Measurements from ENCODE around the gene CALY.

CALY gene

DNA sequence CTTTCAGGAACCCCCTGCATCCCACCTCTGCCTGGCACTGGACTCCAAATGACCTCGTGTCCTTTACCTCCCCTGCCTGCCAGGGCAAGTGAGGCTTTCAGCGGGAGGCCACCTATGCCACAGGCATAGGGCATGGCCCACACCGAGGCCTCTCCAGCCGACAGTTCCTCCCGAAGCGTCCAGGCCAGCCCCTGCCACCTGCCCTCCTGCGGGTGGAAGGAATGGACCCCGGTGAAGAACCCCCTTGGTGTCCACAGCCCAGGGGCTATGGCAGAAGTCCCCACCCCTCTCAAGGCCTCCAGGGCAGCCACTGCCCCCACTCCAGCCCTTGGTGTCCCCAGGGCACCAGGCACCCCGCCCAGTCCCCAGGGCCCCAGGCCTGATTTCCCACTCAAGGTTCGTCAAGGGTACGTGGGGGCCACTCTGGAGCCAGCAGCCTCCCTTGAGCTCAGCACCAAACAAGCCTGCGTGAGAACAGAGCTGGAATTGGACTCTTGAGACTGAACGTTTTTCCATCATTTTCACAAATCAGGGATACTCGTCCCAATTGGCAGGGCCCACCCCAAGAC lies 18.1 kb upstream of the CALY start:
- Histone ChIP-seq H3K4me3 (no peak overlapping the region), H3K27ac (no peak overlapping the region)

DNA sequence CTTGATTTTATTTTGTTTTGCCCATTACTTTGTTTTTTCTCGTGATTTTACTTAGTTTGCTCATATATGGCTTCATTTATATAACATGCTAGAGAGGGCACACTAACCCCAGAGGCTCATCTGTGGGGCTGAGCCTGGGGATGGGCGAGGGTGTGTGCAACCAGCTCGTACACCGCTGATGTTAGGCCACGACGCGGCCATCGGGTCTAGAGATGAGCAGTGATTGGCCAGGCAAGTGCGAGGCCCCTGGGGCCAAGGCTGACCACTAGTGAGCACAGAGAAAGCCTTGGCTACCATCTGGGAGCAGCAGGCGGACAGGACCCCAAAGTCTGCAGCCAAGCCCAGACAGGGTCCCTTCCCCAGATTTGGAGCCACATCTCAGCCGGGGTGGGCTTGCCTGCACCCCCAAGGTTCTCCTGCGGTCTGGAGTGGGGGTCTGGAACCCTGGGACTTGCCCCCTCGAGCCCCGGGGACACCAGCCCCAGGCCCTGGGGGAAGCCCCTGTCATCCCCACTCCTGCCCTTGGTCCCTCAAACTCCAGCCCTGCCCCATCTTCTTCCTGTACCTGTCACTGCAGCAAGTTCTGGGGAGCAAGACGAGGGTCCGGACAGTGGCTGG lies 17.4 kb upstream of the CALY start:
- Histone ChIP-seq H3K27ac (no peak overlapping the region), H3K4me3 (no peak overlapping the region)

DNA sequence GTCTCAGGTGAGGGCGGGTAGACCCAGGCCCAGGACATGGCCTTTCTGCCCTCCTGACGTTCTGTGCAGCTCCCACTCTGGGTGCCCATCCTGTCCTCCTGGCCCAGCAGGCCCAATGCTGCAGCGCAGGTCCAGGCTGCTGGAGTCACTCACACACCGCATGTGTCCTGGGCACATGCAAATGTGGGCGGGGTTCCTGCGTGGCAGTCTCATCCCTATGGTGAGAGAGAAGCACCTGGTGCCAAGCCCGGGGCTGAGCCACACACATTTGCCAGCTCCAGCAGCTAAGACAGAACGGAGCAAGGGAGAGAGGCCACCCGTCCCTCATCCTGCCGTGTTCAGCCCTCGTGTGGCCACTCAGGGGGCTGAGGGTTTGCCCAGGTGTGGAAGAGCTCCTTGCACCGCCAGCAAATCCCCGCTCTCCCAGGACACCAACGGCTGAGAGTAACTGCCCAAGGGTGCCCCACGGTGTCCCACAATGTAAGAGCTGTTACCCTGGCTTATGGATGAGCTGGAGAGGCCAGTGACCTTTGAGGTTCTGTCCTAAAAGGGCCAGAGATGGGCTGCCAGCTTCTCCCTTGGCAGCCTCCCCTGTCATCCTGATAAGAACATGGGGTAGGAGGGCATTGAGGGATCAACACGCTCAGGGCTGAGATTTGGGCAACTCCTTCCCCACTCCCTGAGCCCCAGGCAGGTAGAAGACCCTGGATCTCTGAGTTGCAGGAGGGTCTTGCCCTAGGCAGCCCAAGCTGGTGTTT lies 16.7 kb upstream of the CALY start:
- Histone ChIP-seq H3K4me3 (no peak overlapping the region), H3K27ac (no peak overlapping the region)

DNA sequence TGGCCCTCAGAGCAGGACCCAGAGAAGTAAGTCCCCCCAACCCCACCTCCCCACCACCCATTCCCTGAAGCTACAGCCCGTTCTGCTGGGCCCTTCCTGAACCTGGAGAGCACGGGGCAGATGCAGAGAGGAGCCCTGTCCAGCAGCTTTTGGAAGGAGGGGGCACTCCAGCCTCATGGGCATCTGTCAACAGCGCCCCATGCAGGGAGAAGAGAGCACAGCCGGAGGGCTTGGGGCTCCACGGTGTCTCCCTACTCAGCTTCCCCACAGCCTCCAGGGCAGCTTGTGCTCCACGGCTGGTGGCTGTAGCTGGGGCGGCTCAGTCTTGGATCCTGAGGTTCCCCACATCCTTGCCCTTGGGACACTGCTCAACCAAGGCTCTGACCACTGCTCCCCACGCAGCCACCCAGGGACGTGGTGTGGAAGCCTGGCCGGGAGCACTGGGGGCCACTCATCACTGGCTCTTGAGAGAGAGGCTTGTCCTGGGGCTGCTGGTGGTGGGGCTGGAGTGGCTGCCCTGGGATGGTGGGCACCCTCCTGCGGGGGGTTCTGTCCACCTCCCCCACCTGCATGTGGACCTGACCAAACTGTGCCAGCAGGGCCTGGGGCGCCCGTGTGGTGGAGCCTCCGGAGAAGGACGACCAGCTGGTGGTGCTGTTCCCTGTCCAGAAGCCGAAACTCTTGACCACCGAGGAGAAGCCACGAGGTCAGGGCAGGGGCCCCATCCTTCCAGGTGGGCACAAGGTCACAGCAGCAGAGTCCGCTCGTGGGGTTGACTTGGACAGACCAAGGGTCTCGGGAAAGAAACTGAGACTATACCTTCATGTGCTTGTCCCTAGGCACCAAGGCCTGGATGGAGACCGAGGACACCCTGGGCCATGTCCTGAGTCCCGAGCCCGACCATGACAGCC lies 15.0 kb upstream of the CALY start:
- no peak overlapping the region for H3K27ac ChIP-seq

DNA sequence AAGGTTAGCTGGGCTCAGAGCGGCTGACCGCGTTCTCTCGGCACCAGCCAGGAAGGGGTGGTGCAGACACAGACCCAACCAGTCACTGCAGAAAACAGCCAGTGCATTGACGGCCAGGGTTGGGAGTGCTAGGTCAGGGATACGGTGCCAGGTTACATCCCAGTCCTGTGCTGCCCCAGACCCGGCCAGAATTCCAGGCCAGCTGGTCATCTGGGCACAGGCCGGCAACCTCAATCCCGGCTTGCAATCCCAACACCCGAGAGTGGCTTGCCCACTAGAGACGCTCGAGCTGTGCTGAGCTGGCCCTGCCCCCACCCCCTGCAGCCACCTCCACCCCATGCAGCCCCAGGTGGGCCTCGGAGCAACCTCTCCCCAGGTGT lies 14.2 kb upstream of the CALY start:
- Histone ChIP-seq H3K27ac (no peak overlapping the region), H3K4me3 (no peak overlapping the region)

More for the DNA sequence above, 15.0 kb upstream of the CALY start:
- no peak overlapping the region for H3K4me3 ChIP-seq

DNA sequence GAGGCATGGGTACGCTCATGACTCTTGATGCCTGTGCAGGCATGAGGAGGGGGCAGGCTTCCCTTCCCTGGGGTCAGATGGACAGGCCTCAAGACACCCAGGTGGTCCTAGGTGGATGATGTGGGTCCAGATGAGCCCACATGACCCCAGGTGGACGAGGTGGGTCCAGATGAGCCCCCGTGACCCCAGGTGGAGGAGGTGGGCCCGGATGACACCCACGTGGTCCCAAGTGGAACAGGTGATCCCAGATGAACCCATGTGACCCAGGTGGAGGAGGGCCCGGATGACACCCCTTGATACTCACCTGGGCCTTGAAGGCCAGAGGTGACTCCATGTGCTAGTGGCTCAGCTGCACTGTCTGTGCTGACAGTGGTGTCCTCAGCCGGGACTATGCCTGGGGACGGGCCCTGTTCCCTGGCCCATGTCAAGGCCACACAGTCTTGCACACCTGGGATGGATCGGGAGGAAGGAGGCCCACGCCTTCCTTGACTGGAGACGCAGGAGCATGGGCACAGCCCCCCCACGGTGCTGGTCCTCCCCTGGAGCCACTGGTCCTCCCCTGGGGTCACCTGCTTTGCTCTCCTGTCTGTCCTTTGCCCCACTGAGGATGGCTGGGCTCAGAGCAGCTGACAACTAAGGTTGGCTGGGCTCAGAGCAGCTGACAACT lies 13.7 kb upstream of the CALY start:
- H3K27ac ChIP-seq: no peak overlapping the region
- no peak overlapping the region for H3K4me3 ChIP-seq

DNA sequence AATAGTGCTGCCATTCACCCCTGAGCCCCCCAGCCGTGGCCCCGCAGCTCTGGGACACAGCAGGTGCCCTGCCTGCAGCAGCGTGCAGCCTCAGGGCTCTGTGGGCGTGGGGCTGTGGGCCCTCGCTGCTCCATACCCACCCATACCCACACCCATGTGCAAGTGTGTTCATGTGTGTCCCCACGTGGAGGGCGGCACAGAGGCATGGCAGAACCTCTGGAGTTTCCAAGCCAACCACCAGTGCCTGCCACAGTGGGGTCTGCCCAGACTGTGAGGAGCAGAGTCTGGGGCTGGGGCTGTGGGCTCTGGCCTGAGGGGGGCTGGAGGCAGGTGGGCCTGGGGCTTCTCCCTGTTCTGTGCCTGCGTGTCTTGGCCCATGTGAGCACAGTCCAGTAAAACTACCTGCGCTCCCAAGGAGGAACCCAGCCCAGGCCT lies 12.9 kb upstream of the CALY start:
- no peak overlapping the region for H3K27ac ChIP-seq
- no peak overlapping the region for H3K4me3 ChIP-seq

DNA sequence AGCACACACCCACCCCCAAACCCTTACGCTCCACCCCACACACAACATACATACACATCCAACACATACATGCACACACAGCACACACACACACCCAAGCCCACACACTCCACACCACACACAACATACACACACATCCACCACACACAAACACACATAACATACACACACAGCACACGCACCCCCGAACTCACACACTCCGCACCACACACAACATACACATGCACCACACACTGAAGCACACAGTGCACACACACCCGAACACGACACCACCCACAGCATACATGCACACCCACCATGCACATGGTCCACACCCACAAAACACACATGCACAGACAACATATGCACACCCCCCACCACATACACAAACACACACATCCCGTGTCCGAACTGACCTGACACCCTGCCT lies 12.5 kb upstream of the CALY start:
- no peak overlapping the region for H3K27ac ChIP-seq

DNA sequence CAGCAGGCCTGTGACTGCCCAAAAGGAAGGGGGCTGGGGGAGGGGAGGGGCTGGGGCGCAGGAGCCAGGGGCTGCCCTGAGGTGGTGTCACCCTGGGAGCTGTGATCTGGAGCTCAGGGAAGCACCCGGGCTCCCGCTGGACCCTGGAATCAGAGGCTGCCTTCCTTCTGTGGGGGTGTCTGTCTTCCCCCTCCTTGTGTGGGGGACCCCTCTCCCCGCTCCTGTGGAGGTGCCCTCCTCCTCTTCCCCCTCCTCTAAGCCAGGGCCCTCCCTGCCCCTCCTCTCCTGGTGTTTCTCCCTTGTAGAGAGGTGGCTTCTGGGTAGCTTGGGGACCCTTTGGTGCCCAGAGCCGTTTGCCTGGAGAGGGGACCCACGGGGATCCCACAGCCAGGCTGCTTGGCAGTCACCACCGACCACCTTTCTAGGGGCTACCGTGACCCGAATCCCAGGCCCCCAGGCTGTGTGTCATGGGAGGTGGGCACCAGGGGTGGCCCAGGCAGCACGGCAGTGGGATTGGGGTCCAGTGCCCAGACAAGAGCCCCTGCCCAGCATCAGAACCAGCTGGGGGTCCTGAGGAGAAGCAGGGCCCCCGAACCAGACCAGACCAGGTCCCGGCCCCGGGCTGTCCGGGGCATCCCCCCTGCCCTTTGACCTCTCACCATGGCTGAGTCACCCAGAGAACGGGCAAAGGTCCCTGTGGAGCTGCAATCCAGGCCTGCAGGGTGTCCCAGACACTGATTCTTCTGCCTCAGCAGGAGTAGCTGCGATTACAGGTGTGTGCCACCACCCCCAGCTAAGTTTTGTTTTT lies 11.2 kb upstream of the CALY start:
- no peak overlapping the region for H3K27ac ChIP-seq
- H3K4me3 ChIP-seq: no peak overlapping the region

More for the DNA sequence above, 12.5 kb upstream of the CALY start:
- no peak overlapping the region for H3K4me3 ChIP-seq

DNA sequence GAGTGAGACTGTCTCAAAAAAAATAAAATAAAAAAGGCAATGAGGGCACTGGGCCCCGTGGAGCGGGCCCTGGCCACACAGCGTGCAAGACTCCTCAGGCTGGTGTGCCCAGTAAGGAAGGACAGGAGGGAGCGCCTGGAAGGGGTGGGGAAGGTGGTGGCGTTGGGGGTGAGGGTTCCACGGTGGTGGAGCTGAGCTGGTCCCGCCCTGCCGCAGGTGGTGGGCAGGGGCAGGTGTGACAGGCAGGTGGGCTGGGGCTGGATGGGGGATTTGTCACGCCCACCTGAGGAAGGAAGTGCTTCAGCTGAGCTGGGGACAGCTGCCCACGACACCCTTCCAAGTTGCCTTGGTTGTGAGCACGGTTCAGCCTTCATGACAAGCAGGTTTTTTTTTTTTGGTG lies 9.7 kb upstream of the CALY start:
- Histone ChIP-seq H3K27ac (no peak overlapping the region), H3K4me3 (no peak overlapping the region)

DNA sequence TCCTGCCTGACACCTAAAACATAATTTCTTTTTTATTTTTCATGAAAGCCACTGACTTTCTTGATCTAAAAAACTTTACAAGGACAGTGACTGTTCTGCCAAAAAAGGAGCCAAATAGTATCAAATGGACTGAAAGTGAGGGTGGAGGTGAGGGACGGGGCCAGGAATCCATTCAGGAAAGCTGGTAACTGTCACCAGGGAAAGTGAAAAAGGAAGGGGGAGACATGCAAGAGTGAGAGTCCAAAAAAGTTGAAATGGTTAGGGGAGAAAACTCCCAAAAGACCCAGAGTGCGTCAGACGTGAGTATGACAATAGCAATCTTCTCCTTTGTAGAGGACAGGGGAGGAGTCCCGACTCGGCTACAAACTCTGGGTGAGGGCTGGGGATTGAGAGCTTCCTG lies 7.5 kb upstream of the CALY start:
- Histone ChIP-seq H3K27ac (no peak overlapping the region), H3K4me3 (no peak overlapping the region)

DNA sequence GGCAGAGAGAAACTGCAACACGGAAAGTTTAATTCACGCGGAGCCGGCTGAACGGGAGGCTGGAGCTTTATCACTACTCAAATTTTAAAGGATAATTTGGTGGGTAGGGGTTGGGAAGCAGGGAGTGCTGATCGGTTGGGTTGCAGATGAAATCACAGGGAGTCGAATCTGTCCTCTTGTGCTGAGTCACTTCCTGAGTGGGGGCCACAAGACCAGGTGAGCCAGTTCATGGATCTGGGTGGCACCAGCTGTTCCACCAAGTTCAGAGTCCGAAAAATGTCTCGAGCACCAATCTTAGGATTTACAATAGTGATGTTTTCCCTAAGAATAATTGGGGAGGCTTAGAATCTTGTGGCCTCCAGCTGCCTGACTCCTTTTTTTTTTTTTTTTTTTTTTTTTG lies 6.9 kb upstream of the CALY start:
- Histone ChIP-seq H3K4me3 (no peak overlapping the region), H3K27ac (no peak overlapping the region)

DNA sequence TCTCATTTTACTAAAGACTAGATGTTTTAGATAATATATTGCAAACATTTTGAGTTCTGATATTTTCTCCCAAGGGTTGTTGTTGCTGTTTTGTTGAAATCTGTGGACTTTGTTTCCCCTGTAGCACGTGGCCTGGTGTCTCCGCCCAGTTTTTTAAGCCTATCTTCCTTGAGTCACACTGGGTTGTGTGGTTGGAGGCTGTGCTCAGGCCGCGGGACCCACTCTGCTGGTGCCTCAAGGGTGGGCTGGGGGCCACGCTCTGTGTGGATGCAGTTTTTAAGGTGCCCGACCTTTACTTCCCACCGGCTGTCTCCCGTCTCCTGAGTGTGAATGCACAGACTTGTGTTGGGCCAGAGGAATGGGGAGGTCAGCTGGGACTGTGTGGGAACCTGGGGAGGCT lies 6.2 kb upstream of the CALY start:
- H3K27ac ChIP-seq: no peak overlapping the region
- no peak overlapping the region for H3K4me3 ChIP-seq

DNA sequence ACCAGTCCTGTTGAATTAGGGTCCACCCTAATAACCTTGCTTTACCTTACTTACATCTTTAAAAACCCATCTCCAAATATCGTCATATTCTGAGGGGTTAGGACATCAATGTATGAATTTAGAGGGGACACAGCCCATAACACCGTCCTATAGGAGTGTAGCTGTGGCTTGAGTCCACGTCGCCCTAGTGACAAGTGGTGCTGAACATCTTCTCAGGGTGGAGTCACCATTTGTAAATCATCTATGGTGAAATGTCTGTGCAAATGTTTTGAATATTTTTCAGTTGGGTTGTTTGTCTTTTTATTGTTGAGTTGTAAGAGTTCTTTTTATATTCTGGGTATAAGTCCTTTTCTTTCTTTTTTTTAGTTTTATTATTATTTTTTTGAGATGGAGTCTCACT lies 5.3 kb upstream of the CALY start:
- Histone ChIP-seq H3K4me3 (no peak overlapping the region), H3K27ac (no peak overlapping the region)

DNA sequence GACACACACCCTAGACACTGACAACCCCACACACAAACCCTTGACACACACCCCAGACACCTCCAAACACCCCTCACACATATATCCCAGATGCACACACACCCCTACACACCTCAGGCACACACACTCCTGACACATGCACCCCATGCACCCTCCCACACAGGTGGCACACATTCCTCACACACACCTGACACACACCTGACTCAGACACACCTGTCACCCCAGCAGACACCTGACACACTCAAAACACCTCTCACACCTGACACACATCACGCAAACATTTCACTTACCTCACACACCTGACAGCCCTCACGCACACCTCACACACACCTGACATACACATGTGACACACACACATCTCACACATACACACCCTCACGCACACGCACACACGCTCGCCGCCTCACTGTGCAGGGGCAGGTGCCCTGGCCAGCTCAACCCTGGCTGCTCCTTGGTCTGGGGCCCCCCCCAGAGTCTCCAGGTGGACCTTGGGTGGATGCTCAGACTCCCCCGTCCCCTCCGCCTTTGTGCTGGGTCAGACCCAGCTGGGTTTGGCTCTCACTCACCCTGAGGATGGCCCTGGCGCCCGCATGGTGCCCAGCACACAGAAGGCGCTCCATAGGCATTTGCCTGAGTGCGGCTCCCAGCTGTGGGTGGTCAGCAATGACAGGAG lies 3.1 kb upstream of the CALY start:
- no peak overlapping the region for H3K27ac ChIP-seq
- H3K4me3 ChIP-seq: no peak overlapping the region

DNA sequence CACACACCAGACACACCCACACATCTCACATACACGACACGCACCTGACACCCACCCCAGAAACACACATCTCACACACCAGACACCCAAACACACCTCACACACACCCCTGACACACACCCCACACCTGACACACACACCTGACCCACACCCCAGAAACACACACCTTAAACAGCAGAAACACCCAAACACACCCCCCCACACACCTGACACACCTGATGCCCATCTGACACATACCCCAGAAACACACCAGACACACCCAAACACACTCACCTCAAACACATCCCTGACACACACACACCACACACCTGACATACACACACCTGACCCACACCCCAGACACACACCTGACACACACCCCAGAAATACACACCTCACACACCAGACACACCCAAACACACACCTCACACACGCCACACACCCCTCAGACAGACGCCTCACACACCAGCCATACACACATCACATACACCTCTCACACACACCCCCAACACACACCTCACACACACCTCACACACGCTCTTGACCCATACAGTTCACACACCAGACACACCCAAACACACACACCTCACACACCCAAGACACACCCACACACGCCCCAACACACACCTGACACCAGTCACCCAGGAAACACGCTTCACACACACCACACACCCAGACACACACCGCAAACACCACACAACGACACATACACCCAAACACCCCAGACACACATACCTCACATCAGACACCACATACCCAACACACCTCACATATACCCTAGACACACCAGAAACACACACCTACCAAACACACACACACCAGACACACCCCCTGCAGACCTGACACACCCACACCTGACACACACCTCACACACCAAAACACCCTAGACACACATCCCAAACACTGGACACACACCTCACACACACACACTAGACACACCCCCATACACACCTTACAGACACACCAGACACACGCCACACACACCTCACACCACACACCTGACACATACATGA lies 1.7 kb upstream of the CALY start:
- Histone ChIP-seq H3K4me3 (no peak overlapping the region), H3K27ac (no peak overlapping the region)

DNA sequence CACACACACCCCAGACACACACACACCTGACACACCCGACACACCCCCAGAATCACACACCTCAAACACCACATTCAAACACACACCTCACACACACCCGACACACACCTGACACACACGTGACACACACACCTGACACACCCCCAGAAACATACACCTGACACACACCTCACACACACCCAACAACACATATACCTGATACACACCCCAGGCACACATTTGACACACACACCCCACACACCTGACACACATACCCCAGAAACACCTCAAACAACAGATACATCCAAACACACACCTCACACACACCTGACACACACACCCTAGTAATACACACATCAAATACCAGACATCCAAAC lies 652 bp upstream of the CALY start:
- no peak overlapping the region for H3K27ac ChIP-seq
- no peak overlapping the region for H3K4me3 ChIP-seq

All from skin epidermis (tissue), 12 donors.